SU-DHL-6 (cell line): ENCODE data around the gene GPR12.

Source experiments
- H2AFZ ChIP-seq: fragments of 200-600 bp; sonication (generic); 2 replicates; pipeline ENCODE4 v1.6.1; 2014; ENCODE audit warnings: low read depth, mild to moderate bottlenecking, moderate library complexity, mixed read lengths, antibody characterized with exemption, low read length; ENCODE audit not compliant: severe bottlenecking
- H3F3A ChIP-seq: fragments of 200-600 bp; shearing (Covaris generic); 2 replicates; pipeline ENCODE4 v1.6.0; 2016; ENCODE audit warnings: antibody characterized with exemption, mild to moderate bottlenecking; ENCODE audit not compliant: insufficient read depth
- H3K27ac ChIP-seq: fragments of 200-600 bp; sonication (generic); 2 replicates; pipeline ENCODE4 v1.5.1; 2016; ENCODE audit warnings: low read depth, mild to moderate bottlenecking, low read length, moderate library complexity, mixed read lengths
- H3K27me3 ChIP-seq: fragments of 200-600 bp; sonication (generic), shearing (Covaris generic); 2 replicates; pipeline ENCODE4 v1.6.0; 2014; ENCODE audit warnings: mild to moderate bottlenecking, low read length
- H3K36me3 ChIP-seq: fragments of 200-600 bp; sonication (generic); 2 replicates; pipeline ENCODE4 v1.6.1; 2014; ENCODE audit warnings: mild to moderate bottlenecking, low read length, mixed read lengths
- H3K4me2 ChIP-seq: fragments of 300-600, 200-600 bp; shearing (Covaris generic), sonication (generic); 2 replicates; pipeline ENCODE4 v1.6.0; 2014; ENCODE audit warnings: low read length, low read depth, mild to moderate bottlenecking; ENCODE audit not compliant: poor library complexity, severe bottlenecking
- H3K4me3 ChIP-seq: fragments of 200-600 bp; sonication (generic); 2 replicates; pipeline ENCODE4 v1.5.1; 2014; ENCODE audit warnings: antibody characterized with exemption, low read length, mild to moderate bottlenecking, mixed read lengths; ENCODE audit not compliant: insufficient read depth, poor library complexity, severe bottlenecking
- H3K79me2 ChIP-seq: fragments of 200-600 bp; sonication (generic); 2 replicates; pipeline ENCODE4 v1.6.1; 2014; ENCODE audit warnings: mild to moderate bottlenecking, low read length, moderate library complexity; ENCODE audit not compliant: insufficient read depth
- H3K9ac ChIP-seq: fragments of 200-600 bp; sonication (generic); 2 replicates; pipeline ENCODE4 v1.7.0; 2014; ENCODE audit warnings: mild to moderate bottlenecking, low read length
- H3K9me2 ChIP-seq: fragments of 200-600 bp; sonication (generic); replicated peaks from 2 replicates; pipeline ENCODE4 v1.6.1; 2014; ENCODE audit warnings: low read length; ENCODE audit not compliant: insufficient read depth
- H3K9me3 ChIP-seq: fragments of 200-600 bp; sonication (generic); 2 replicates; pipeline ENCODE4 v1.6.1; 2014; ENCODE audit warnings: low read length, mixed read lengths; ENCODE audit not compliant: insufficient read depth
- H4K20me1 ChIP-seq: fragments of 200-600 bp; sonication (generic); 2 replicates; pipeline ENCODE4 v1.6.1; 2014; ENCODE audit warnings: low read depth, mild to moderate bottlenecking, antibody characterized with exemption, low read length, moderate library complexity, mixed read lengths
- CTCF ChIP-seq: fragments of 200-600 bp; sonication (generic); IDR thresholded peaks from one replicate; pipeline ENCODE4 v1.5.1; 2017; ENCODE audit warnings: antibody characterized with exemption, mild to moderate bottlenecking, low read length, moderate library complexity; ENCODE audit not compliant: insufficient read depth, poor library complexity, severe bottlenecking
- EZH2phosphoT487 ChIP-seq: fragments of 200-600 bp; sonication (generic), shearing (Covaris generic); conservative IDR thresholded peaks from 2 replicates; pipeline ENCODE4 v1.6.1; 2018; ENCODE audit warnings: mild to moderate bottlenecking, antibody characterized with exemption, low read length, moderate library complexity, mixed read lengths

The GPR12 gene

GRCh38 chr13:26787961-26788360 lies 27.4 kb upstream of the GPR12 start:
- Histone ChIP-seq H3K27me3 (no peaks in the 10 kb centered on the region), H3K79me2 (no peaks in the 10 kb centered on the region), H3K9me2 (no peaks in the 10 kb centered on the region), H3K9me3 (no peaks in the 10 kb centered on the region), H4K20me1 (no peaks in the 10 kb centered on the region), H3K9ac (no peak overlapping the region), H3K36me3 (no peaks in the 10 kb centered on the region), H3K4me3 (no peak overlapping the region), H3F3A (peaks cover 12% of the 10 kb centered on the region; the same call in 1 of the 2 replicates), H3K27ac (no peak overlapping the region), H2AFZ (no peak overlapping the region), H3K4me2 (no peak overlapping the region)
- TF ChIP-seq EZH2phosphoT487 = no peak
- no peak for TF ChIP-seq CTCF

- no peaks in the 10 kb centered on the region for H3K27me3 ChIP-seq
- H3K4me3 ChIP-seq = no peak overlapping the region
- H2AFZ ChIP-seq = no peak overlapping the region
Observed at GRCh38 chr13:26786651-26787295, 26.2 kb upstream of the GPR12 start.

GRCh38 chr13:26785838-26786630 lies 25.4 kb upstream of the GPR12 start:
- Histone ChIP-seq H3K4me2 (peak overlapping the region; percentile 77), H4K20me1 (no peaks in the 10 kb centered on the region), H3K36me3 (no peaks in the 10 kb centered on the region), H2AFZ (peak overlapping the region; percentile 76), H3K79me2 (no peaks in the 10 kb centered on the region), H3K4me3 (peak overlapping the region; percentile 52), H3K9me3 (no peaks in the 10 kb centered on the region), H3K27ac (peak overlapping the region; percentile 88), H3K27me3 (no peaks in the 10 kb centered on the region), H3K9me2 (no peaks in the 10 kb centered on the region), H3K9ac (peak overlapping the region; percentile 61), H3F3A (peaks cover 12% of the 10 kb centered on the region; the same call in 1 of the 2 replicates)
- TF ChIP-seq EZH2phosphoT487 = no peak
- TF ChIP-seq CTCF = no peak

More at GRCh38 chr13:26786651-26787295, 26.2 kb upstream of the GPR12 start:
- peak overlapping the region; percentile 8; the same call in 1 of the 2 replicates for H3K27ac ChIP-seq
- no peaks in the 10 kb centered on the region for H3K79me2 ChIP-seq
- H3K4me2 ChIP-seq = no peak overlapping the region
- no peak for TF ChIP-seq CTCF
- TF ChIP-seq EZH2phosphoT487 = no peak
- H3K9me3 ChIP-seq = no peaks in the 10 kb centered on the region
- no peak overlapping the region for H3K9ac ChIP-seq
- no peaks in the 10 kb centered on the region for H3K36me3 ChIP-seq
- no peaks in the 10 kb centered on the region for H3K9me2 ChIP-seq
- H3F3A ChIP-seq = peaks cover 12% of the 10 kb centered on the region; the same call in 1 of the 2 replicates
- H4K20me1 ChIP-seq = no peaks in the 10 kb centered on the region
